Endodermal cell (in vitro differentiated cells): ENCODE results near the gene ACOX1. TPM values are rescaled to one million over a fixed set of nuclear protein-coding genes. Genes with fewer than 3 reads are reported as not detected.
"Not testable (repeated sequence)": the region's sequence is repeated elsewhere in the genome, so short reads cannot be mapped to it uniquely, and the experiment has no call there.

Experiments
- DNase-seq: peaks from one replicate; pipeline ENCODE4 v3.0.0-alpha.2; 2017
- H3K27ac ChIP-seq: 2 replicates; pipeline ENCODE4 v1.5.1; 2013; ENCODE audit warnings: mild to moderate bottlenecking, low read depth, low read length, moderate library complexity
- H3K27me3 ChIP-seq: 2 replicates; pipeline ENCODE4 v1.6.1; 2013; ENCODE audit warnings: mild to moderate bottlenecking, low read length, moderate library complexity; ENCODE audit not compliant: insufficient read depth, control insufficient read depth, poor library complexity, severe bottlenecking
- H3K36me3 ChIP-seq: 2 replicates; pipeline ENCODE4 v1.7.0; 2013; ENCODE audit warnings: mild to moderate bottlenecking, low read length, moderate library complexity; ENCODE audit not compliant: control insufficient read depth, insufficient read depth
- H3K4me1 ChIP-seq: one replicate; pipeline ENCODE4 v1.7.0; 2013; ENCODE audit warnings: low read length; ENCODE audit not compliant: control insufficient read depth, insufficient read depth
- H3K4me3 ChIP-seq: 2 replicates; pipeline ENCODE4 v1.5.1; 2013; ENCODE audit warnings: mild to moderate bottlenecking, low read length, moderate library complexity
- H3K9ac ChIP-seq: 2 replicates; pipeline ENCODE4 v1.6.1; 2013; ENCODE audit warnings: mild to moderate bottlenecking, low read length, moderate library complexity; ENCODE audit not compliant: poor library complexity, severe bottlenecking; ENCODE audit errors: extremely low read depth
- H3K9me3 ChIP-seq: 2 replicates; pipeline ENCODE4 v1.6.1; 2013; ENCODE audit warnings: mild to moderate bottlenecking, low read length, moderate library complexity; ENCODE audit not compliant: control insufficient read depth
- H3K27ac Mint-ChIP-seq: 2 replicates; pipeline ENCODE4 v1.8.0; 2020; ENCODE audit warnings: mixed read lengths
- H3K27me3 Mint-ChIP-seq: 2 replicates; pipeline ENCODE4 v1.8.0; 2021; ENCODE audit warnings: mild to moderate bottlenecking, mixed read lengths; ENCODE audit not compliant: insufficient read depth
- H3K36me3 Mint-ChIP-seq: 2 replicates; pipeline ENCODE4 v1.8.0; 2020; ENCODE audit warnings: low read depth, mixed read lengths
- H3K4me1 Mint-ChIP-seq: 2 replicates; pipeline ENCODE4 v1.8.0; 2020; ENCODE audit warnings: mixed read lengths
- H3K4me3 Mint-ChIP-seq: 2 replicates; pipeline ENCODE4 v1.8.0; 2020; ENCODE audit warnings: mild to moderate bottlenecking, moderate library complexity, mixed read lengths
- H3K9me3 Mint-ChIP-seq: 2 replicates; pipeline ENCODE4 v1.8.0; 2020; ENCODE audit warnings: mild to moderate bottlenecking, mixed read lengths
- CTCF ChIP-seq: fragments of 200-600 bp; sonication (generic); conservative IDR thresholded peaks from 2 replicates; pipeline ENCODE4 v1.5.0; 2021; ENCODE audit warnings: antibody characterized with exemption, mild to moderate bottlenecking
- WGBS, 2 experiments: methylation state at CpG; one replicate each; pipeline versions ENCODE4 v1.1.5 to v1.1.7; 2013; ENCODE audit warnings: missing lambda C conversion rate in 2 of 2, mixed read lengths in 1 of 2; ENCODE audit not compliant: insufficient coverage in 1 of 2, insufficient read length in 1 of 2; 5-methylcytosine and 5-hydroxymethylcytosine counted together
- total RNA-seq, 2 donors: library from RNA; stranded (reverse); fragmentation: NEBNext Ultra II Directional in 1 of 2; extraction: Animal tissue kit (Norgen Biotek cat#: 25700) in 1 of 2; gene quantifications; 2 replicates in 1 of 2; 3 replicates in 1 of 2; pipeline ENCODE4 v1.2.1, GENCODE V29; 2021

ACOX1 gene
- total RNA-seq, 2 donors from 2014 or later = 28.6 to 37.1 TPM

DNA sequence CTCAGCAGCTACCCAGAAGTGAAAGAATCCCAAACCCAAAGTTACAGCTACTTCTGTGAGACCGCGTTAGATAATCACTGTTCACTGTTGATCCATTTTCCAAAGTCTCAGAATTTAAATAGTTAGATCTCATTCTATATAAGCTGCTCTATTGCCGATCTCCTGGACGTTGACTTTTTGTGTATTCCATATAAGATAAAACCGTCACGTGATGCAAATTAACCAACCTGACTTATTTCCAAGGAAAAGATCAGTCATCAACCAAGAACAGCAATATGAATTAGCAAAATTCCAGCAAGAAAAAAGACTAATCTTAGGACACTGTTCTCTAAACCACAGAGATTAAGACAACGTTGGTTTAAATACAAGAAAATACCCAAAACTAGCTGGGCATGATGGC is 8.3 kb downstream of the ACOX1 start:
- Mint-ChIP-seq H3K27ac (peak overlapping the region; percentile 33), H3K36me3 (peaks cover 50% of the 10 kb centered on the region), H3K9me3 (no peaks in the 10 kb centered on the region), H3K4me1 (peaks cover 4% of the 10 kb centered on the region), H3K4me3 (no peak overlapping the region), H3K27me3 (no peaks in the 10 kb centered on the region)
- Histone ChIP-seq H3K4me3 (no peak overlapping the region), H3K4me1 (no peaks in the 10 kb centered on the region), H3K9ac (no peak overlapping the region), H3K9me3 (no peaks in the 10 kb centered on the region), H3K27me3 (no peaks in the 10 kb centered on the region), H3K27ac (no peak overlapping the region), H3K36me3 (peaks cover 66% of the 10 kb centered on the region)
- no peak for DNase-seq
- TF ChIP-seq CTCF = no peak
- 93 to 94% methylated on average over 7 of the region's 7 CpGs for WGBS, 2 experiments

DNA sequence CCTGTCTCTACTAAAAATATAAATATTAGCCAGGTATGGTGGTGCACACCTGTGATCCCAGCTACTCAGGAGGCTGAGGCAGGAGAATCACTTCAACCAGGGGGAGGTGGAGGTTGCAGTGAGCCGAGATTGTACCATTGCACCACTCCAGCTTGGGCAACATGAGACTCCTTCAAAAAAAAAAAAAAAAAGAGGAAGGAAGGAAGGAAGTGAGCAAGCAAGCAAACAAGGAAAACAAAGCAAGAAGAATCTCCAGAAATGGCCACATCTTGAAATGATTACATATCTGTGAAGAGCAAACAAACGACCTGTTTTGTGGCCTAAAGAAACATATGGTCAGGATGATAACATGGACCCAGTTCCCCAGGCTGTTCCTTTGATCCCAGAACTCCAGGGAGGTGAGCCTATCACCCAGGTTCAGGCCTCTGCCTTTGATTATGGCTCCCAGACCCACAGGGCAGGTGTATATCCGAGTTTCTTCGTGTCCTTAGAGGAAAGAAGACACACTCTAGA is 8.9 kb downstream of the ACOX1 start:
- DNase-seq = no peak
- no peak overlapping the region for H3K27ac ChIP-seq
- peaks cover 65% of the 10 kb centered on the region for H3K36me3 ChIP-seq
- Mint-ChIP-seq H3K27ac (no peak overlapping the region), H3K36me3 (peaks cover 53% of the 10 kb centered on the region), H3K4me1 (peaks cover 4% of the 10 kb centered on the region), H3K9me3 (no peaks in the 10 kb centered on the region), H3K27me3 (no peaks in the 10 kb centered on the region), H3K4me3 (no peak overlapping the region)
- TF ChIP-seq CTCF = no peak
- H3K4me3 ChIP-seq = no peak overlapping the region
- 95 to 96% methylated on average over 4 of the region's 4 CpGs for WGBS, 2 experiments
- no peak overlapping the region for H3K9ac ChIP-seq
- H3K4me1 ChIP-seq = no peaks in the 10 kb centered on the region
- H3K27me3 ChIP-seq = no peaks in the 10 kb centered on the region
- no peaks in the 10 kb centered on the region for H3K9me3 ChIP-seq

GRCh38 chr17:75969044-75969443 is 9.9 kb downstream of the ACOX1 start:
- H3K27me3 ChIP-seq, H3K4me3 ChIP-seq, H3K4me1 ChIP-seq, H3K9me3 Mint-ChIP-seq, H3K9ac ChIP-seq, H3K9me3 ChIP-seq, H3K4me3 Mint-ChIP-seq, H3K4me1 Mint-ChIP-seq, H3K27me3 Mint-ChIP-seq, H3K27ac Mint-ChIP-seq, DNase-seq, H3K27ac ChIP-seq: not testable (repeated sequence)
- peaks cover 54% of the 10 kb centered on the region for H3K36me3 Mint-ChIP-seq
- WGBS, 2 experiments = 85 to 92% methylated on average over 3 to 9 of the region's 10 CpGs
- H3K36me3 ChIP-seq = peaks cover 64% of the 10 kb centered on the region

GRCh38 chr17:75965468-75965867 is 13.5 kb downstream of the ACOX1 start:
- H3K27ac ChIP-seq = no peak overlapping the region
- Mint-ChIP-seq H3K27me3 (no peaks in the 10 kb centered on the region), H3K4me3 (no peak overlapping the region), H3K36me3 (peaks cover 38% of the 10 kb centered on the region), H3K4me1 (peaks cover 1% of the 10 kb centered on the region), H3K27ac (no peak overlapping the region), H3K9me3 (no peaks in the 10 kb centered on the region)
- TF ChIP-seq CTCF = no peak
- H3K9ac ChIP-seq = no peak overlapping the region
- WGBS, 2 experiments = 97% methylated on average over 5 to 6 of the region's 6 CpGs
- H3K27me3 ChIP-seq = no peaks in the 10 kb centered on the region
- no peak for DNase-seq
- H3K4me3 ChIP-seq = no peak overlapping the region
- no peaks in the 10 kb centered on the region for H3K9me3 ChIP-seq
- peaks cover 54% of the 10 kb centered on the region for H3K36me3 ChIP-seq
- no peaks in the 10 kb centered on the region for H3K4me1 ChIP-seq
